MM.1S (cell line): ENCODE results near the gene TMC6.

Experiments
- DNase-seq: peaks from one replicate; pipeline ENCODE4 v3.0.0-alpha.2; 2015
- H2AFZ ChIP-seq: fragments of 300-600 bp; sonication (generic); 2 replicates; pipeline ENCODE4 v1.6.0; 2016; ENCODE audit warnings: antibody characterized with exemption, low read length
- H3F3A ChIP-seq: fragments of 300-600 bp; sonication (generic); 2 replicates; pipeline ENCODE4 v1.6.1; 2016; ENCODE audit warnings: mild to moderate bottlenecking, antibody characterized with exemption, low read length, moderate library complexity, mixed read lengths; ENCODE audit not compliant: insufficient read depth
- H3K27ac ChIP-seq: fragments of 300-600 bp; sonication (generic); 2 replicates; pipeline ENCODE4 v1.5.1; 2016; ENCODE audit warnings: mild to moderate bottlenecking, low read length
- H3K27me3 ChIP-seq: fragments of 300-600 bp; sonication (generic); replicated peaks from 2 replicates; pipeline ENCODE4 v1.6.0; 2016; ENCODE audit warnings: low read length; ENCODE audit not compliant: insufficient read depth
- H3K36me3 ChIP-seq: fragments of 300-600 bp; sonication (generic); replicated peaks from 2 replicates; pipeline ENCODE4 v1.6.1; 2016; ENCODE audit warnings: mild to moderate bottlenecking, low read length, mixed read lengths; ENCODE audit not compliant: insufficient read depth
- H3K4me1 ChIP-seq: fragments of 300-600 bp; sonication (generic); 2 replicates; pipeline ENCODE4 v1.6.1; 2016; ENCODE audit warnings: low read length, mixed read lengths
- H3K4me2 ChIP-seq: fragments of 300-600 bp; sonication (generic); 2 replicates; pipeline ENCODE4 v1.6.0; 2016; ENCODE audit warnings: low read depth, low read length
- H3K4me3 ChIP-seq: fragments of 300-600 bp; sonication (generic); 2 replicates; pipeline ENCODE4 v1.5.1; 2016; ENCODE audit warnings: low read length, mixed read lengths
- H3K79me2 ChIP-seq: fragments of 300-600 bp; sonication (generic); 2 replicates; pipeline ENCODE4 v1.6.1; 2016; ENCODE audit warnings: mixed run types, low read length, mixed read lengths
- H3K9ac ChIP-seq: fragments of 300-600 bp; sonication (generic); 2 replicates; pipeline ENCODE4 v1.6.1; 2016; ENCODE audit warnings: low read length, mixed read lengths
- H3K9me2 ChIP-seq: fragments of 300-600 bp; sonication (generic); replicated peaks from 2 replicates; pipeline ENCODE4 v1.6.1; 2016; ENCODE audit warnings: mild to moderate bottlenecking, low read length, mixed read lengths; ENCODE audit not compliant: insufficient read depth
- H3K9me3 ChIP-seq: fragments of 300-600 bp; sonication (generic); replicated peaks from 2 replicates; pipeline ENCODE4 v1.6.1; 2016; ENCODE audit warnings: mild to moderate bottlenecking, low read length, mixed read lengths; ENCODE audit not compliant: insufficient read depth
- H4K20me1 ChIP-seq: fragments of 300-600 bp; sonication (generic); 2 replicates; pipeline ENCODE4 v1.6.1; 2016; ENCODE audit warnings: mild to moderate bottlenecking, low read length, moderate library complexity, mixed read lengths; ENCODE audit not compliant: insufficient read depth
- CTCF ChIP-seq: fragments of 300-600 bp; sonication (generic); IDR thresholded peaks from 2 replicates; pipeline ENCODE4 v1.5.1; 2016; ENCODE audit warnings: antibody characterized with exemption, low read length, mixed read lengths
- EZH2 ChIP-seq: fragments of 300-600 bp; sonication (generic); optimal IDR thresholded peaks from 2 replicates; pipeline ENCODE3; 2017; ENCODE audit warnings: low read depth, mild to moderate bottlenecking, antibody characterized with exemption, low read length, mixed read lengths
- EZH2phosphoT487 ChIP-seq: fragments of 300-600 bp; sonication (generic); IDR thresholded peaks from 2 replicates; pipeline ENCODE4 v1.6.1; 2018; ENCODE audit warnings: antibody characterized with exemption, low read length

Gene TMC6

GRCh38 chr17:78109489-78109761, 19.1 kb downstream of the TMC6 start:
- no peak overlapping the region for H3K4me3 ChIP-seq
- peaks cover 17% of the 10 kb centered on the region; the same call in 1 of the 2 replicates for H3K79me2 ChIP-seq
- no peak overlapping the region for H3K9ac ChIP-seq
- TF ChIP-seq EZH2phosphoT487 (no peak), EZH2 (no peak), CTCF (no peak)
- H2AFZ ChIP-seq: no peak overlapping the region
- no peak for DNase-seq
- H3F3A ChIP-seq: peaks cover 11% of the 10 kb centered on the region
- H3K27ac ChIP-seq: no peak overlapping the region
- no peaks in the 10 kb centered on the region for H4K20me1 ChIP-seq
- H3K4me1 ChIP-seq: no peaks in the 10 kb centered on the region
- H3K27me3 ChIP-seq: no peaks in the 10 kb centered on the region
- no peaks in the 10 kb centered on the region for H3K9me2 ChIP-seq
- H3K9me3 ChIP-seq: no peaks in the 10 kb centered on the region
- H3K36me3 ChIP-seq: no peaks in the 10 kb centered on the region
- H3K4me2 ChIP-seq: no peak overlapping the region

GRCh38 chr17:78108726-78109488, 19.6 kb downstream of the TMC6 start:
- Histone ChIP-seq H3K4me1 (no peaks in the 10 kb centered on the region), H3K9me3 (no peaks in the 10 kb centered on the region), H3K27ac (no peak overlapping the region), H2AFZ (no peak overlapping the region), H4K20me1 (no peaks in the 10 kb centered on the region), H3K4me2 (no peak overlapping the region), H3K36me3 (no peaks in the 10 kb centered on the region), H3K79me2 (peaks cover 17% of the 10 kb centered on the region; the same call in 1 of the 2 replicates), H3K9me2 (no peaks in the 10 kb centered on the region), H3F3A (peaks cover 6% of the 10 kb centered on the region), H3K27me3 (no peaks in the 10 kb centered on the region), H3K9ac (no peak overlapping the region), H3K4me3 (no peak overlapping the region)
- TF ChIP-seq CTCF: no peak
- TF ChIP-seq EZH2phosphoT487: no peak
- no peak for TF ChIP-seq EZH2
- DNase-seq: no peak

- no peak overlapping the region for H3K4me3 ChIP-seq
- H3F3A ChIP-seq: no peaks in the 10 kb centered on the region; the same call in 1 of the 2 replicates
- H3K9ac ChIP-seq: no peak overlapping the region
- H4K20me1 ChIP-seq: no peaks in the 10 kb centered on the region
- no peaks in the 10 kb centered on the region for H3K9me3 ChIP-seq
- H3K9me2 ChIP-seq: no peaks in the 10 kb centered on the region
- TF ChIP-seq CTCF (no peak), EZH2phosphoT487 (no peak), EZH2 (no peak)
- H3K4me1 ChIP-seq: no peaks in the 10 kb centered on the region
- no peaks in the 10 kb centered on the region for H3K27me3 ChIP-seq
- no peak overlapping the region for H3K4me2 ChIP-seq
- H3K79me2 ChIP-seq: peaks cover 17% of the 10 kb centered on the region; the same call in 1 of the 2 replicates
- no peaks in the 10 kb centered on the region for H3K36me3 ChIP-seq
- H3K27ac ChIP-seq: no peak overlapping the region
- no peak overlapping the region for H2AFZ ChIP-seq
- DNase-seq: no peak
Measured at GRCh38 chr17:78107976-78108725, 20.4 kb downstream of the TMC6 start.
